8988T (cell line): Measurements from ENCODE around the gene DHH.

Source experiments
- DNase-seq: peaks from one replicate; pipeline ENCODE4 v3.0.0; 2011

The DHH gene

DNA sequence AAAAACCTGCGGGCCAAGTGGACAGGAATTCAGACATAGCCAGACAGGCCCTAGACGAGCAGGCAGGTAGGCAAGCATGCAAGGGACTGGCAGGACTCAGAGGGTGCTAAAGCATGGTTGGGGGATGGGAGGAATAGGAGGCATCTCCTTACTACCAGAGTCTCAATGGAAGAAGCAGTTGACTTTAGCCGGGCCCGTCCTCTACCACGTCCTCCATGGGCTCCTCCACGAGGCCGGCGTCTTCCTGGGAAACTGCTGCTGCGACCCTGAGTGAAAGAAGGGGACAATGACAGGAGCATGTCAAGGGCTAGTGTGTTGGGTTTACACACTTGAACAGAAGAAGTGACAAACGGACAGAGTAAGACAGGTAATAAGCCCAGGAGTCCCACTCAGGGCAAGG is 45.6 kb downstream of the DHH start:
- no peak for DNase-seq

DNA sequence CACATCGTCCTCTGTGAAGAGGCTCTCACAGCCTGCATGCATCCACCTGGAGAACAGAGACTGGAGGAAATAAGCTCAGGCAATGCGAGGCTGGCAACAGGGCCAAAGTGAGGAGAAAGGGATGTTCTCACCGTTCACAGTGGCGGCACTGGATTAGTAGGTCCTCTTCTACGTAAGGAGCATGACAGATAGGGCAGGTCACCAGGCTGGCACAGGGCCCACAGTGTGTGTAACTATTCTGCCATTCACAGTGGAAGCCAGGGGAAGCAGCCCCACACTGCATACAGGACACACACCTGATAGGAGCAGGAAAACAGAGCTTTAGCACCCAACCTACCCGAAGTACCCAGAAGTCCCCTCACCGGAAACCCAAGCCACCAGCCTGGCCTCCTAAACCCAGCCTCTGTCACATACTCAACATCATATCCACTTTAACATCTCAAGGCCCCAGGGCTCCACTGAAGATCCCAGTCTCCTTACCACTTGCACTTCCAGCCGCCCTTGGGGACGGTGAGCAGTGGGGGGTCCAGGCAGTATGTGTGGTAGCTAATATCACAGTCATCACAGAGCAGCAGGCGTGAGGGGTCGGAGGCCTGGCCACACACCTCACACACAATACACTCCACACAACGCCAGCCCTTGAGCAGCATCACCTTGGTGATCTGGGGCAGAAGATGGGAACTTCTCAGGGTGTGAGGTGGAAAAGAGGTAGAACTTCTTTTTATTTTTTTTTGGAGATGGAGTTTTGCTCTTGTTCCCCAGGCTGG is 48.3 kb downstream of the DHH start:
- no peak for DNase-seq

GRCh38 chr12:49044660-49045059 is 49.9 kb downstream of the DHH start:
- no peak for DNase-seq

GRCh38 chr12:49043856-49044258 is 50.7 kb downstream of the DHH start:
- DNase-seq, result peak; percentile 82

- DNase-seq, result no peak
Observed at GRCh38 chr12:49043241-49043640, 51.4 kb downstream of the DHH start.

- DNase-seq, result no peak
Observed at GRCh38 chr12:49041881-49042484, 52.6 kb downstream of the DHH start.

GRCh38 chr12:49041036-49041880 is 53.3 kb downstream of the DHH start:
- DNase-seq, result no peak

GRCh38 chr12:49040364-49040855 is 54.2 kb downstream of the DHH start:
- DNase-seq, result no peak

- DNase-seq, result no peak
Observed at GRCh38 chr12:49039421-49040363, 54.9 kb downstream of the DHH start.

GRCh38 chr12:49038291-49038955 is 56.2 kb downstream of the DHH start:
- no peak for DNase-seq

DNA sequence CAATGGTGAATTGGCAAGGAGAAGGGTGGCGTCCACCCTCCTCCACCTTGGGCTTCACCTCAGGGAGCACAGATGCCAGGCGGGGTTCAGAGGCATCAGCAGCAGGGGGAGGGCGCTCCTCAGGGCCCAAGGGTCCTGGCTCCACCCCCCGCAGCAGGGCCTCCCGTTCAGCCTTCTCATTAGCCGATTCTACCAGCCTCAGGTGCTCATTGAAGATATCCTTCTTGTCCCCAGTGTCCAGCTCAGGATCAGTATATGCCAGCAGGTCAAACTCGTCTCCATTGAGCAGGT is 56.7 kb downstream of the DHH start:
- no peak for DNase-seq

DNA sequence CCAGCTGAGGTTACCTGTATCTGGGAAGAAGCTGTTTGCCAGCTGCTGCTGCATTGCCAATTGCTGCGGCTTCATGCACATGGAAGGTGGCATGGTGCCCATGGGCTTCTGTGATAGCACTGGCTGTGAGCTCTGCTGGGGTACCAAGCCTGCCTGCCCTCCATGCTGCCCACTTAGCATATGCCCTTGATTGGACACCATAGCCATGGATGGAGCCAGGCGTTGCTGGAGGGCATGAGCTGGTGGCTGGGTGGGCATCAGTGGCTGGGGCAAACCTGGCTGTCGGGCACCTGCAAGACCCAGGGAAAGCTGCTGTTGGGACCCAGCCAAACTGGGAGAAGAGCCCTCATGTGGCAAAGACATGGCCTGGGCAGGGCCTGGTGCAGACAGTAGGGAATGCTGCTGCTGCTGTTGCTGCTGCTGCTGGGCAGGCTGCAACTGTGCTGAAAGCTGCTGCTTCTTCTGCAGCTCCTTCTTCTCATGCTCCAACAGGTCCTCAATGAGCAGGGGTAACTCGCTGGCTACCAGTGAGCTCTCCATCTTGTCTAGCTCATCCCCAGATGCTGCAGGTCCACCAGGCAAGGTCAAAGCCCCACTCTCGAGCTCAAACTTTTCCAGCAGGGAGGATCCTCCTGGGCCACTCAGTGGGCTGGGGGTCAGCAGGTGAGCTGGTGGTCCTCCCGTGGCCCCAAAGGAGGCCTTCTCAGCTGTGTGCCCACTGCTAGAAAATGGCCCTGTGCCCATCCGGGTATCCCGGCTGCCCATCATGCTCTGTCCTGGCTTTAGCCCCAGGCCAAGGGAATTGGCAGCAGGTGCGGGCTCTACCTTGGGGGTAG is 57.3 kb downstream of the DHH start:
- no peak for DNase-seq
